Measurements from ENCODE around the gene MYH7.
"Not testable (repeated sequence)": the region's sequence is repeated elsewhere in the genome, so short reads cannot be mapped to it uniquely, and the experiment has no call there.

MYH7 gene

DNA sequence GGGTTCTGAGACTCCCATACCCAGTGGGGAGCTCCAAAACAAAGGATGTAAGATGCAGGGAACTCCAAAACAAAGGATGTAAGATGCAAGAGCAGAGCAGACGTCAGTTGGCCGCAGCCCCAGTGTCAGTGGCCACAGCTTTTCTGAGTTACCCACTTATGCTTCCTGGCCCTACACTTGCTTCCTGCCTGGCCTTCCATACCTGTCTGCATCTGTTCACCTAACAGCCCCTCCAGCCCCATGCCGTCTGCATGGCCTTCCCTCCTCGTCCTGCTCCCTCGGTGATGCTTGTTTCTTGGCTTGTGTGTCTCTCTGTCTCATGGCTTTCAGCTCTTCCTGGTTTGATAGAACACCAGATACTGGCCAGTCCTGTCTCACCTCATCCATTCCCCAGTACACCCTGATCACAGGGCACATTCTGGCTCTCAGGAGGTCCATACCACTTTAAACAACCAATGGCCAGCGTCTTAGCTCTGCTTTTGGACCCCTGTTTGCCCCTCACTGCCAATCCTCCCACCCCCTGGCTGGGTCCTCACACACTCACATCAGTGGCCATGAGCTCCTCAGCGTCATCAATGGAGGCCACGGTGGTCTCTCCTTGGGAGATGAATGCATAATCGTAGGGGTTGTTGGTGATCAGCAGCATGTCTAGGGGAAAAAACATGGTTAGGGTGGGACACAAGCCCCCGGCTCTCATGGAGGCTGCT is 5.3 kb downstream of the MYH7 start:
- DNase-seq (ENCODE audit: low spot score), result no peak

DNA sequence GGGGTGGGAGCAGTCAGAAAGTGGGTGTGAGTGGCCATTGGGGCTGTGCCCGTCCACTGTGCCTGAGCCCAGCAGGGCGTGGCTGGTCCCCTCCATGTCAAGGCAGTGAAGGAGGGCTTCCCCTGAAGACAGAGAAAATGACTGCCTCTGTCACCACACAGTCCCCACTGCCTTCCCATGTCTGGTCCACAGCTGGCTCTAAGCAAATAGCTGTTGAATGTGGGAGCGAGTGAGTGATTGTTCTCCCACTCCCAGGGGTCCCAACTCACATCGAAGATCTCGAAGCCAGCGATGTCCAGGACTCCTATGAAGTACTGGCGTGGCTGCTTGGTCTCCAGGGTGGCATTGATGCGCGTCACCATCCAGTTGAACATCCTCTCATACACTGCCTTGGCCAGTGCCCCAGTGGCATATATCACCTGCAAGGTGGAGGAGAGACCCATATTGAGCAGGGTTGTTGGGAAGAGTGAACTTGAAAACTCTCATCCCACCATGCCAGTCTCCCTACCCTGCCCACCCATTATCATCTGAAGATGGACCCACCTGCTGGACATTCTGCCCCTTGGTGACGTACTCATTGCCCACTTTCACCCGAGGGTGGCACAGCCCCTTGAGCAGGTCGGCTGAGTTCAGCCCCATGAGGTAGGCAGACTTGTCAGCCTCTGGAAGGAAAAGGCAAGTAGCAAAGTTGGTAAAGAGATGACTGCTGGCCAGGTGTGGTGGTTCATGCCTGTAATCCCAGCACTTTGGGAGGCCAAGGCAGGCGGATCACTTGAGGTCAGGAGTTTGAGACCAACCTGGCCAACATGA is 6.6 kb downstream of the MYH7 start:
- DNase-seq (ENCODE audit: low spot score), result no peak

DNA sequence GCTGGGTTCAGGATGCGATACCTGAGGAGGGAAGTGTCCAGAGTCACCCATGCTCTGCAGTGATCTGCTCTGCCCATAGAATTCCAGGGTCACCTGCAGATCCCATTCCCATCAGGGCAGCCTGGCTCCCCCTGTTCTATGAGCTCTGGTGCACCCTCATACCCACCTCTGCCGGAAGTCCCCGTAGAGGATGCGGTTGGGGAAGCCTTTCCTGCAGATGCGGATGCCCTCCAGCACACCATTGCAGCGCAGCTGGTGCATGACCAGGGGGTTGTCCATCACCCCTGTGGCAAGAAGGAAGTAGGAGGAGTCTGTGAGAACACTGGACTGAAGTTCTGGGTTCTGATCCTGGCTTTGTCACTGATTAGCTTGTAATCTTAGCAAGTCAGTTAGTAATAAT is 9.7 kb downstream of the MYH7 start:
- not testable (repeated sequence) for DNase-seq (ENCODE audit: low spot score)

DNA sequence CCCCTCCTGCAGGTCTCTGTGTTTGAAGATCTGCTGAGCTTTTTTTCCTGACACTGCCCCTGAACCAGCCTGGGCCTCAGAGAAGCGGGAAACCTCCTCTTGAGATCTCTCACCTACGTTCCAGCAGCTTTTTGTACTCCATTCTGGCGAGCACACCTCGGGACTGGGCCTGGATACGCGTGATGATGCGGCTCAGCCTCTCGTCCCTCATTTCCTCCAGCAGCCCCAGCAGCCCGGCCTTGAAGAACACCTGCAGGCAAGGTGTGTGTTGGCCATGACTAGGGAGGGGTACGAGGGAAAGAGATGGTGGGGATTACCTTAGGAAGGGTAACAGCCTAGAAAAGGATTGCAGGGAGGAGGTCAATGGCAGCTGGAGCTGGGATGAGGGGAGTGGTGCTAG is 10.3 kb downstream of the MYH7 start:
- DNase-seq (ENCODE audit: low spot score), result no peak

DNA sequence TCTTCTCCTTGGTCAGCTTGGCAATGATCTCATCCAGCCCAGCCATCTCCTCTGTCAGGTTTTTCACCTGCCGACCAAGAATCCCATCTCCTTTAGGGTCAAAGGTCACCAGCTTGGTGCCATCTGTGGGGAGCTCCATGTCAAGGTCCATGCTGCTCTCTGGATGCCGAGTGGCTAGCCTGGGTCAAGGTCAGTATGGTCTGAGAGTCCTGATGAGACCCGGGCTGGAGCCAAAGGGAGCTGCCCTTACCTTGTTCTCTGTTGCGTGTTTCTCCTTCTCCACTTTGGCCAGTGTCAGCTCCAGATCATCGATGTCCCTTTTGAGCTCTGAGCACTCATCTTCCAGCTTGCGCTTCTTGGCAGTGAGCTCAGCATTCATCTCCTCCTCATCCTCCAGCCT is 11.8 kb downstream of the MYH7 start:
- DNase-seq (ENCODE audit: low spot score), result no peak

DNA sequence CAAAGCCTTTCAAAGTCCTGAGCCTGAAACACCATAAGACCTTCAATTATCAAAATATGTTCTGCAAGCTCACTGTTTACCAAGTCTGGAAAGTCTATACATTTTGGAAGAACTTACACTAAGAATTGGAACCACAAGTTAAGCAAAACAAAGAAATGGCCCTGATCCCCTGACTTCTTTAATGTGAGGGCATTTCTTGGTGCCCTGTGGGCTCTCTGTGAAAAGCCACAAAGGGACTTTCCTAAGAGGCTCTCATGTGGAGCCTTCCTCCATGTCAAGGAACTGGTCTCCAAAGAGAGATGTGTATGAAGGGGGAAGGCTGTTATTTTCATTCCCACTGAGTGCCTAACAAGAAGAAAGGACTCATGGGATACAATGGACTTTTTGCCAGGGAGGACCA is 13.9 kb downstream of the MYH7 start:
- DNase-seq (ENCODE audit: low spot score), result no peak

DNA sequence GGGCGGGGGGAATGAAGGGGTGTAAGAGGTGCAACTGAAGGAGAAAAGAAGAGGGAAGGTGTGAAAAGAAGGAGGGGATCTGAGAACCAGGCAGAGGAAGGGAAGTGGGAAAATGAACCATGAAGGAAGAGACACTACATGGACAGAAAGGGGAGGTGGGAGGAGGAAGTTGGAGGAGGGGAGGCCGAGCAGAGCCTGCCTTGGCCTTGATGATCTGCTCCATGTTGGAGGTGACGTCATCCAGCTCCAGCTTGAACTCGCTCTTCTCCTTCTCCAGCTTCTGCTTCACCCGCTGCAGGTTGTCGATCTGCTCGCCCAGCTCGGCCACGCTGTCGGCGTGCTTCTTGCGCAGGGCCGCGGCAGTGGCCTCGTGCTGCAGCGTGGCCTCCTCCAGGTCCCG is 15.8 kb downstream of the MYH7 start:
- DNase-seq (ENCODE audit: low spot score), result not testable (repeated sequence)

DNA sequence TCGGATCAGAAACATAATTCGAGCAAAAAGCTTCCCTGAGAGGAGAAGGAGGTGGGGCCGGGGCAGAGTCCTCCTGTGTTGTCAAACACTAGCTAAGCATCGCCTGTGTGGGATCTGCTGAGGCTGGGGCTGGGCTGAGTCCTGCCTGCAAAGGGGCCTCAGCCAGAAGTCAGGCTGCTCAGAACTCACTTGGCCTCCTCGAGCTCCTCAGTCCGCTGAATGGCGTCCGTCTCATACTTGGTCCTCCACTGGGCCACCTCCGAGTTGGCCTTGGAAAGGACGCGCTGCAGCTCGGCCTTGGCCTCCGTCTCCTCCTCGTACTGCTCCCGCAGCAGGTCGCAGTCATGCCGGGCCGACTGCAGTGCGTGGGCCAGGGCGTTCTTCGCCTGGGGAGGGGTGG is 17.4 kb downstream of the MYH7 start:
- DNase-seq (ENCODE audit: low spot score), result no peak

DNA sequence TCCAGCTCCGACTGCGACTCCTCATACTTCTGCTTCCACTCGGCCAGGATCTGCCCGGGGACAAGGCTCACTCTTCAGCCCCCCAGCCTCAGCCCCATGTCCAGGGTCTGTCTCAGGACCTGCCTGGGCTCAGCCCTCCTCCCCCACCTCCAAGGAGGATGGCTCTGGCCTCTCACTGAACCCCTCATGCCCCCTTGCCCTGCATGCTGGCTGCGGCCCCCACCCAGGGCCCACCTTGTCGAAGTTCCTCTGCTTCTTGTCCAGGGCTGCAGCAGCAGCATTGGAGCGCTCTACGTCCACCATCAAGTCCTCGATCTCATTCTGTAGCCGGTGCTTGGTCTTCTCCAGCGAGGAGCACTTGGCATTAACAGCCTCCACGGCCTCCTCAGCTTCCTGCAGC is 18.2 kb downstream of the MYH7 start:
- DNase-seq (ENCODE audit: low spot score), result not testable (repeated sequence)

DNA sequence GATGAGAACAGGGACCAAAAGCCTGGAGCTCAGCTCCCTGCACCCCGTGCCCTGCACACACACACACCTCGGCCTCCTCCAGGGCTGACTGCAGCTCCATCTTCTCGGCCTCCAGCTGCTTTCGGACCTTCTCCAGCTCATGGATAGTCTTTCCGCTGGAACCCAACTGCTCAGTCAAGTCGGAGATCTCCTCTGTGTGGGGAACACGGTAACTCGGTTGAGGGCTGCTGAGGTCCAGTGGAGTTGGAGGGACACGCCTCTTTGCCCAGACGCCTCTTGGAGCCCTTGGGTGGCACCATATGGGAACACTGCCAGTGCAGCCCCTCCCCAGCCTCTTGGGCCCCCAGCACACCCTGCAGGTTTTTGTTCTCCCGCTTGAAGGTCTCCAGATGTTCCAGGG is 18.7 kb downstream of the MYH7 start:
- no peak for DNase-seq (ENCODE audit: low spot score)

DNA sequence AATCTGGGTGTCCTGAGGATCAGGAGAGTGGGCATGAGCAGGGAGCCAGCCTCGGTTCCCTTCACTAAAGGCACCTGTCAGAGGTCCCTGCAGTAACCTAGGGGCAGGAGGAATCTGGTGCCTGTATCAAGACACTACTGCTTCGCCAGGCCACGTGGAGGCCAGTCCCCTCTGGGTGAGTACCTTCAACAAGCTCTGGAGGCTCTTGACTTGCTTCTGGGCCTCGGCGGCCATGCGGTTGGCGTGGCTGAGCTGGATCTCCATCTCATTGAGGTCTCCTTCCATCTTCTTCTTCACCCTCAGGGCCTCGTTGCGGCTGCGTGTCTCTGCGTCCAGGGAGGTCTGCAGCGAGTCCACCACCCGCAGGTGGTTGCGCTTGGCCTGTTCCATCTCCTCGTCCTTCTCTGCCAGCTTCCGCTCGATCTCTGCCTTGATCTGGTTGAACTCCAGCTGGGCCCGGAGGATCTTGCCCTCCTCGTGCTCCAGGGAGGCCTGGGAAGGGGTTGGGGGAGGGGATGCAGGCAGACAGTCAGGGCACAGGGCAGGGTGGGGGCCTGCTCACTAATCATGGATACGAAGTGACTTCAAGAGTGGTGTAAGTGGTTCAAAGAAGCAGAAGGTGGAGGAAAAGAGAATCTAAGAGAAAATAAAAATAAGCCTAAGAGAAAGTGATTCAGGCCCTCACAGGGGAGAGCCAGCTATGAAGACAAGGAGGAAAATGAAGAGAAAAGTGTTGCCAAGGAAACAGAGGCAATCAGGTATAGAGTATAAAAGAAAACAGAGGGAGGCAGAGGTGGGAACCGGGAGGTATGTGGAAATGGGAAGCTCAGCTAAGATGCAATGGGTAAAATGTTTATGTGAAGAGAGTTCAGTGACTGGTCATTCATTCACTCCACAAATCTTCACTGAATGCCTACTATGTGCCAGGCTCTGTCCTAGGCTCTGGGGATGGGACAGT is 19.4 kb downstream of the MYH7 start:
- DNase-seq (ENCODE audit: low spot score), result no peak

DNA sequence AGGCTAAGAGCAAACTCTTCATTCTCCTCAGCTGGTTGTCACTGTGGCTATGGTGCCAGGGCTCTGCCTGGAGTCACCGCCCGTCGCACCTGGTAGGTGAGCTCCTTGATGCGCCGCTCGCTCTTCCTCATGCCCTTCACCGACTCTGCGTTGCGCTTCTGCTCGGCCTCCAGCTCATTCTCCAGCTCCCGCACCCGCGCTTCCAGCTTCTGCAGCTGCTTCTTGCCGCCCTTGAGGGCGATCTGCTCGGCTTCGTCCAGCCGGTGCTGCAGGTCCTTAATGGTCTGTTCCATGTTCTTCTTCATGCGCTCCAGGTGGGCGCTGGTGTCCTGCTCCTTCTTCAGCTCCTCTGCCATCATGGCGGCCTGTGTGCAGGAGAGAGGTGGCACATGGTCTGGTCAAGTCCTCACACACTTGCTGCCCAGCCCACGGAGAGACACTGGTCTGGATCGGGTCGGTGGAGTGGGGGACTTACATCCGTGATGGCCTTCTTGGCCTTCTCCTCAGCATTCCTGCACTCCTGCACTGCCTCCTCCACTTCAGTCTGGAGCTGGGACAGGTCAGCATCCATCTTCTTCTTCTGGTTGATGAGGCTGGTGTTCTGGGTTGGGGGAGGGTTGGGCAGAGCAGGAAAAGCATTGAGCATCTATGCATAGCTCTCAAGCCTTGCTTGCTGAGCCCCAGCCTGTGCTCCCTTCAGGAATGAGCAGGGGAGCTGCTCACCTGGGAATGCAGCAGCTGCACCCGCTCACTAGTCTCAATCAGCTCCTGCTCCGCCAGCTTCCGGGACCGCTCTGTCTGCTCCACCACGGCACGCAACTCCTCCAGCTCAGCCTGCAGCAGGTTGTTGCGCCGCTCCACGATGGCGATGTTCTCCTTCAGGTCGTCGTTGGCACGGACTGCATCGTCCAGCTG is 20.3 kb downstream of the MYH7 start:
- no peak for DNase-seq (ENCODE audit: low spot score)

DNA sequence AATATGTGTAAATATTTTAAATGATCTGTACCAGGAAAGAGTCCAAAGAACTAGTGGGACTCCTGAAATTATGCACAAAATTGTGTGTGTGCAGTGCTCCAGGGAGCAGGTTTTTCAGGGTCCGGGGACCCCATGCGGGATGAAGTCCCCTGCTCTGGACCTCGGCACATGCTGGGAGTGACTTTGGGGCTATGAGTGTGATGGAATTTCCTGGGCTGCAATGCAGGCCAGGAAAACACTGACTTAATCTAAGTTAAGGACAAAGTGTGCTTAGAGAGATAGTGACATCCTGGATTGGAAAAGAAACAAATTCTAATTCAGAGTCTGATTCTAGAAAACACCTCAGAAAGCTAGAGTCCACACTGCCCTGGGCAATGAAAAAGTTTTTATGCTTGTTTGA is 21.2 kb downstream of the MYH7 start:
- DNase-seq (ENCODE audit: low spot score), result no peak

DNA sequence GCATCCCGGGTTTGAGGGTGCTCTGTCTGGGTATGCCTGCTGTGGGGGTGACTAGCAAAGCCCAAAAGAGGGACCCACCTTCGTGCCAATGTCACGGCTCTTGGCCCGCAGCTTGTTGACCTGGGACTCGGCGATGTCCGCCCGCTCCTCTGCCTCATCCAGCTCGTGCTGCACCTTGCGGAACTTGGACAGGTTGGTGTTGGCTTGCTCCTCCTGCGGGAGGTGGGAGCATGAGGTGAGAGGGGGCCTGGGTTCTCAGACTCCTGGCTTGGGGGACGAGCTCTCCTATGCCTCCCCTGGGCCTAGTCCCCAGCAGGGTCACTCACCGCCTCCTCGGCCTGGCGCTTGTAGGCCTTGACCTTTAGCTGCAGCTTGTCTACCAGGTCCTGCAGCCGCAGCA is 21.8 kb downstream of the MYH7 start:
- DNase-seq (ENCODE audit: low spot score), result no peak

DNA sequence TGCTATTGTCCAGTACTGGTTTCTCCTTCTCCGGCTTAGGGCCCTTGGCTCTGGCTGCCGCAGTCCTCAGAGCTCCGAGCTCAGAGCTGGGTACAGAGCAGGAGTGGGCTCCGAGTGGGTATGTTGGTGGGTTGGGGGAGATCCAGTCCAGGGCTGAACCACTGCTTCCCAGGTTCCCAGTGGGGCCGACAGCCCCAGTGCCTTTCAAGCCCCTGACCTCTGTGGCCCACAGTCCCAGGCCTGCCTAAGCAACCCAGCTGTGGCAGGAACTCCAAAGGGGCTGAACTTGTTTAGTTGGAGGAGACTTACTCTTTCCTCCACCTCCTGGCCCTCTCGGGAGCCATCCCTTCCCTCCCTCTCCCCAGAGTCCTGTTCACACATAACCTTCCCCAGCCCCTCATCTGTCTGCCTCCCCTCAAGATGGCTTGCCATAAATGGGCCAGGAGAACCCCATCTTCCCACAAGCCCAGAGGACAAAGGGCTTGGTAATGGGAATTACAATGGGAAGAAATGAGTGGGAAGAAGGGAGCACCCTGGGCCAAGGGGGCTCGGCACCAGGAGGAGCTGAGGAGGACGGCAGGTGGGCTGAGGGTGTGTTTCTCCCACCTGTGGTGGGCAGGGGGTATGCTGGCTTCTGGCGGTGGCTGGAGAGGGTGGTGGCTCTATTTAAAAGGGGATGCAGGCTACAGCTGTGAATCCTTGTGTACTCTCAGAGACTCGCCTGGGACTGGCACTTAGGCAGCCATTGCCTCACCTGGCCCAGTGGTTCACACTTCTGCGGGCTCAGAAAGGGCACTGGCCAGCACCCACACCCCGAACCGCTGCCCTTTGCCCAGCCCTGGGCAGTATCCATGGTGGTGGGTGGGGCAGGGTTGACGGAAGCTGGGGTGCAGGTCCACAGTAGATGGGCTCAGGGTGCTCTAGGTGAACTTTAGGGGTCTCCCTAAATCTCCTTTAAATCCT is 23.6 kb downstream of the MYH7 start:
- DNase-seq (ENCODE audit: low spot score), result no peak

DNA sequence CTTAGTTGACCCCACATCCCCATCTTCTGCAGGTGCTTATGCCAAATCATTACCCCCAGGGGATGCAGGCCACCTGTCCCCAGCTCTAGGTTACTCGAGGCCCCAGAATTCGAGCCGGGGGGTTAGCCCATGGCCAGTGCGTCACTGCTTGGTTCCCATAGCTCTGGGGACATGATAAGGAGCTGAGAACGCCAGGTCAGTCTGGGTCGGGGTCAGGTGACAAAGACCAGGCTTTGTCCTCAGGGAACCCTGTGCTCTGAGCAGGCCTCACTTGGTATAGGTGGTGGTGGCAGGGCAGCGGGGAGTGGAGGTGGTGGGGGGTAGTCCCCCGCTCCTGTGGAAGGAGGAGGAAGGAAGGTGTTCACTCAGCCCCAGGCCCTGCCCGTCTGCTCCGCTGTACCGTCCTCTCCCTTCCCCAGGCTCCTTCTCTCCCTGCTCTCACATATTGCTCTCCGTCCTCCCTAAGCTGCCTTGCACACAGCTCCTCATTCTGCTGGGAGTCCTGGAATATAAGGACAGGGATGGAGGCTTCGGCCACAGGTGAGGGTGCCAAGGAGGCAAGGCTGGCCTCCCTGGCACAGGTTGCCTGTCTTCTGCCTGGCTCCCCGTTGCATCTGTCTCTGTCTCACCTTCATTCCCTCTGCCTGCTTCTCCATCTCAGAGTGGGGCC is 25.4 kb downstream of the MYH7 start:
- DNase-seq (ENCODE audit: low spot score), result no peak

DNA sequence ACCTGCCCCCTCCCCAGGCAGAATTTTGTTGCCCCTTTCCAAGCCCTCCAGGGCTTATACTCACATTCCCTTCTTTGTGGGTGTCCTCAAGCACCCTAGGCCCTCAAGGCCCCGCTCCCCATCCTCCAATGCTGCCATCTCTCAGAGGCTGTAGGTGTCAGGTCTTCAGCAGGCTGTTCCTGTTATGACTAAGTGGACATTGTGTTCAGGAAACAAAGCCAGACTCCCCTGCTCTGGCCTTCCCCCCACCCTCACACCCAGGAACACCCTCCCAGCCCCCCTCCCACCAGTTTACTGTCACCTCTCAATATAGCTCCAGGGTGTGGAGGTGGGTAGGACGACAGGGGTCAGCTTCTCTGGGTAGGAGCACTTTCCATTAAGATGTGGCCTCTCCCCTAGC is 26.0 kb downstream of the MYH7 start:
- no peak for DNase-seq (ENCODE audit: low spot score)

DNA sequence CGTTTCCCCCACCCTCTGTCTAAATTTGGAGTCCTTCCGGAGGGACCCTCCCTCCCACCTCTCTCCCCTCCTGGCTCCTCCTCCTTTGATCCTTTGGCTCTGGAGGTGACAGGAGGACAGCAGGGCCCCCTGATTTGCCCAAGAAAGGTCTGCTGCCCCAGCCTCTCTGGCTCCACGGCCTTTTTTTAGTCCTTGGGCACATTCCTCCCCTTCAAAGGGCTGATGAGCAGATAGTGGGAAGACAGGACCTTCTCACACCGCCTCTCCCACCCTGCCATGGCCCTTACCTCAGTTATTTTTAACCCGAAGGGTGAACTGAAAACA is 27.2 kb downstream of the MYH7 start:
- no peak for DNase-seq (ENCODE audit: low spot score)

DNA sequence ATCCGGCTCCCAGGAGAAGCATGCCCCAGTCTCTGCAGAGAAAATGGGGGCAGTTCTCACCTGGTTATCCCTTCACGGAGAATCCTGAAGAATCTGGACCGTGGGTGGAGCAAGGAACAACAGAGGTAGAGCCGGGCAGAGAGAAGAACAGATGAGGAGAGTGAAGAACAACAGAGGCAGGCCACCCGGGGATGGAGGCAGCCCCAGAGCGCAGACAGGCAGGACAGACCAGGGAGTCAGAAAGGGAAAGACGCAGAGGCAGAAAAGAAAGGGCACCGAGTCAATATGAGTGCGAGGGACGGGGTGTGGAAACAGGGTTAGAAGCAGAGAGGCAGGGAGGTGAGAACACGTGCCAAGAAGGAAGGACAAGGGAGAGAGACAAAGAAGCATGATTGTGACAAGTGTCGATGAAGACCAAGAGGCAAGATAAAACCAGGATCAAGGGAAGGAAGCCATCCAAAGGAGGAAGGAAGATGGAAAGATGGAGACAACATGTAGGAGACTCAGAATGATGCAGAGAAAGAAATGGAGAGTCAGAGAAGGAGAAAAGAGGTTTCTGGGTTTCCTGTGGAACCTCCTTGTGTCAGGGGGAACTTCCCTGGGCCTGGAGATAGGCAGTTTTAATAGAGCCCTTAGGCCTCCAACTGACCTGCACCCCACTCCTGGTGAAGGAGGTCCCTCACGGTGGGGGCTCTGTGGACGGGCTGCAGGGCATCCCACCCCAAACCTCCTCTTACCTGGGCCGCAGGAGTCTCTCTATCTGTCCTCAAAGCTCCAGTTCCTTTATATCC is 27.7 kb downstream of the MYH7 start, which contains the start of gene MYH6:
Gene MYH6, minus strand, starts transcription at position 758 of the 791 bp plus-strand sequence. CDS start 1,050 bp downstream, outside the sequence.
- DNase-seq (ENCODE audit: low spot score), result no peak
